A549 (cell line): Measurements from ENCODE around the gene NAB1. TPM values are rescaled to one million over a fixed set of nuclear protein-coding genes. Genes with fewer than 3 reads are reported as not detected.

Source experiments
- ATAC-seq, 2 experiments: fragments of 200-7000 bp in 1 of 2; fragments of >200 bp in 1 of 2; cut with Nextera tagmentation in 1 of 2; cut with Tn5 transposase in 1 of 2; 3 replicates each; pipeline versions ENCODE4 v1.8.0 to v1.9.1; 2018 to 2020; ENCODE audit warnings: mild to moderate bottlenecking in 1 of 2, moderate library complexity in 1 of 2
- CTCF ChIA-PET: fragments of 300-600 bp; sonication (Branson Sonifier 250); formaldehyde crosslinking; extraction: SDS; loops from one replicate; lab custom pipeline; 2021; ENCODE audit warnings: antibody characterized with exemption, inconsistent platforms; lab: Yijun Ruan, JAX
- POLR2A ChIA-PET: fragments of 350-600 bp; formaldehyde crosslinking; extraction: SDS; loops from one replicate; lab custom pipeline; 2021; ENCODE audit warnings: antibody characterized with exemption, inconsistent platforms; lab: Yijun Ruan, JAX
- DNase-seq, 2 experiments: peaks; one replicate each; pipeline versions ENCODE4 v3.0.0 to v3.0.0-alpha.2; 2011 to 2016; ENCODE audit warnings: low read depth in 1 of 2, low spot score in 1 of 2
- FAIRE-seq: peaks from 2 replicates; lab custom pipeline; 2011; peaks lifted over from hg19 to GRCh38; lab: Jason Lieb, UNC
- H3K27ac ChIP-seq, 2 experiments: fragments of >200 bp; sonication (Bioruptor Twin); formaldehyde crosslinking; 3 replicates each; pipeline ENCODE4 v1.5.1; 2016 to 2017
- H3K4me1 ChIP-seq: fragments of >200 bp; sonication (Bioruptor Twin); formaldehyde crosslinking; 3 replicates; pipeline ENCODE4 v1.6.1; 2016
- H3K4me2 ChIP-seq: fragments of >200 bp; sonication (Bioruptor Twin); formaldehyde crosslinking; 3 replicates; pipeline ENCODE4 v1.6.1; 2016
- H3K4me3 ChIP-seq: fragments of >200 bp; sonication (Bioruptor Twin); formaldehyde crosslinking; 3 replicates; pipeline ENCODE4 v1.5.1; 2016
- H3K9me3 ChIP-seq: fragments of >200 bp; sonication (Bioruptor Twin); formaldehyde crosslinking; 3 replicates; pipeline ENCODE4 v1.6.1; 2016
- BCL3 ChIP-seq: fragments of >200 bp; sonication (Bioruptor Twin); formaldehyde crosslinking; IDR thresholded peaks from 3 replicates; pipeline ENCODE4 v1.6.1; 2016
- BHLHE40 ChIP-seq: IDR thresholded peaks from 2 replicates; pipeline ENCODE4 v1.6.1; 2012; ENCODE audit warnings: low read depth, low read length, inconsistent platforms
- CBX8 ChIP-seq: fragments of 200-600 bp; sonication (generic); IDR thresholded peaks from 2 replicates; pipeline ENCODE4 v1.6.1; 2016
- CEBPB ChIP-seq, 2 experiments: fragments of >200 bp in 1 of 2; sonication (Bioruptor Twin) in 1 of 2; formaldehyde crosslinking in 1 of 2; IDR thresholded peaks; 2 replicates each; pipeline ENCODE4 v1.6.1; 2012 to 2016
- CHD4 ChIP-seq: fragments of 200-600 bp; sonication (generic); IDR thresholded peaks from 2 replicates; pipeline ENCODE4 v1.6.1; 2016; ENCODE audit warnings: antibody characterized with exemption, mild to moderate bottlenecking, borderline replicate concordance
- EP300 ChIP-seq, 2 experiments: fragments of >200 bp; sonication (Bioruptor Twin); formaldehyde crosslinking; IDR thresholded peaks; 2 replicates in 1 of 2; 3 replicates in 1 of 2; pipeline ENCODE4 v1.6.1; 2016 to 2017
- ESRRA ChIP-seq: fragments of 150-350 bp; IDR thresholded peaks from 2 replicates; pipeline ENCODE4 v1.6.1; 2014; ENCODE audit warnings: mild to moderate bottlenecking, low read length, borderline replicate concordance
- FOSB ChIP-seq: fragments of 250-450 bp; sonication (Bioruptor Pico); IDR thresholded peaks from 2 replicates; pipeline ENCODE4 v1.5.0; 2020; ENCODE audit warnings: mild to moderate bottlenecking, moderate library complexity
- GATA3 ChIP-seq: IDR thresholded peaks from 2 replicates; pipeline ENCODE4 v1.6.1; 2012; ENCODE audit warnings: borderline replicate concordance
- HDAC2 ChIP-seq: fragments of 200-600 bp; sonication (generic); IDR thresholded peaks from 2 replicates; pipeline ENCODE4 v1.6.1; 2016
- HMGXB4 ChIP-seq: fragments of 250-450 bp; sonication (Bioruptor Pico); IDR thresholded peaks from 2 replicates; pipeline ENCODE4 v1.5.0; 2021; ENCODE audit warnings: mild to moderate bottlenecking, moderate library complexity, borderline replicate concordance
- HOXB13 ChIP-seq: fragments of 250-450 bp; sonication (Bioruptor Pico); IDR thresholded peaks from 2 replicates; pipeline ENCODE4 v1.5.0; 2020; ENCODE audit warnings: low read depth, mild to moderate bottlenecking, moderate library complexity
- JUNB ChIP-seq: fragments of >200 bp; sonication (Bioruptor Twin); formaldehyde crosslinking; IDR thresholded peaks from 2 replicates; pipeline ENCODE4 v1.6.1; 2016
- KDM1A ChIP-seq: fragments of 200-600 bp; sonication (generic); IDR thresholded peaks from 2 replicates; pipeline ENCODE4 v1.6.1; 2016; ENCODE audit warnings: low read depth, mild to moderate bottlenecking
- MAZ ChIP-seq: fragments of 150-350 bp; IDR thresholded peaks from 2 replicates; pipeline ENCODE4 v1.6.1; 2014; ENCODE audit warnings: antibody characterized with exemption, low read depth, low read length, borderline replicate concordance
- MYC ChIP-seq: IDR thresholded peaks from 2 replicates; pipeline ENCODE4 v1.6.1; 2012; ENCODE audit warnings: mild to moderate bottlenecking, inconsistent platforms, low read length, improper control_type of control experiment, borderline replicate concordance
- NPAS2 ChIP-seq: fragments of 250-450 bp; sonication (Bioruptor Pico); IDR thresholded peaks from 2 replicates; pipeline ENCODE4 v1.8.0; 2022; ENCODE audit warnings: mild to moderate bottlenecking, moderate library complexity, borderline replicate concordance
- PHF8 ChIP-seq: fragments of 200-600 bp; sonication (generic); IDR thresholded peaks from 2 replicates; pipeline ENCODE4 v1.6.1; 2016; ENCODE audit warnings: low read depth, mild to moderate bottlenecking, antibody characterized with exemption, moderate library complexity, borderline replicate concordance
- POLR2A ChIP-seq: IDR thresholded peaks from 2 replicates; pipeline ENCODE4 v1.6.1; 2012; ENCODE audit warnings: mild to moderate bottlenecking, low read length
- RAD21 ChIP-seq, 2 experiments: fragments of >200 bp in 1 of 2; sonication (Bioruptor Twin) in 1 of 2; formaldehyde crosslinking in 1 of 2; IDR thresholded peaks in 1 of 2; conservative IDR thresholded peaks in 1 of 2; 2 replicates in 1 of 2; 3 replicates in 1 of 2; pipeline ENCODE4 v1.6.1; 2012 to 2018; ENCODE audit warnings: inconsistent platforms in 1 of 2
- RCOR1 ChIP-seq: fragments of 150-350 bp; IDR thresholded peaks from 2 replicates; pipeline ENCODE4 v1.6.1; 2014; ENCODE audit warnings: antibody characterized with exemption, low read length, low read depth
- REST ChIP-seq: fragments of 200-600 bp; sonication (generic); IDR thresholded peaks from 2 replicates; pipeline ENCODE4 v1.6.1; 2016; ENCODE audit warnings: antibody characterized with exemption, mild to moderate bottlenecking, moderate library complexity
- SMC3 ChIP-seq: fragments of >200 bp; sonication (Bioruptor Twin); formaldehyde crosslinking; IDR thresholded peaks from 3 replicates; pipeline ENCODE4 v1.6.1; 2018; ENCODE audit warnings: inconsistent platforms
- TFCP2L1 ChIP-seq: fragments of 250-450 bp; sonication (Bioruptor Pico); IDR thresholded peaks from 2 replicates; pipeline ENCODE4 v1.5.0; 2021; ENCODE audit warnings: mild to moderate bottlenecking
- ZC3H11A ChIP-seq: fragments of 450-650 bp; IDR thresholded peaks from 2 replicates; pipeline ENCODE4 v1.6.1; 2014; ENCODE audit warnings: antibody characterized with exemption, mild to moderate bottlenecking
- WGBS: methylation state at CpG from one replicate; pipeline ENCODE4 v1.1.6; 2017; ENCODE audit errors: missing lambda C conversion rate; 5-methylcytosine and 5-hydroxymethylcytosine counted together
- polyA plus RNA-seq, 4 experiments: library from polyadenylated mRNA; depleted of rRNA in 3 of 4; stranded (reverse); fragments of >200 nt; fragmentation: RNase III in 1 of 4; extraction: RNeasy Plus Mini Kit Qiagen cat#74134 plus additional on column Dnase treatment in 1 of 4; gene quantifications; 2 replicates in 3 of 4; 3 replicates in 1 of 4; pipeline ENCODE4 v1.2.3, GENCODE V29; 2011 to 2017
- TF ChIP-seq, protein P1 (sequence below): IDR thresholded peaks from 2 replicates; pipeline ENCODE4 v1.6.1; 2012
- TF ChIP-seq, protein P2 (sequence below): fragments of >200 bp; sonication (Bioruptor Twin); formaldehyde crosslinking; IDR thresholded peaks from 3 replicates; pipeline ENCODE4 v1.5.1; 2016

NAB1 gene
- polyA plus RNA-seq, 2 of the 4 experiments (the other 2 are of a cell fraction), result 37.6 to 67.3 TPM

DNA sequence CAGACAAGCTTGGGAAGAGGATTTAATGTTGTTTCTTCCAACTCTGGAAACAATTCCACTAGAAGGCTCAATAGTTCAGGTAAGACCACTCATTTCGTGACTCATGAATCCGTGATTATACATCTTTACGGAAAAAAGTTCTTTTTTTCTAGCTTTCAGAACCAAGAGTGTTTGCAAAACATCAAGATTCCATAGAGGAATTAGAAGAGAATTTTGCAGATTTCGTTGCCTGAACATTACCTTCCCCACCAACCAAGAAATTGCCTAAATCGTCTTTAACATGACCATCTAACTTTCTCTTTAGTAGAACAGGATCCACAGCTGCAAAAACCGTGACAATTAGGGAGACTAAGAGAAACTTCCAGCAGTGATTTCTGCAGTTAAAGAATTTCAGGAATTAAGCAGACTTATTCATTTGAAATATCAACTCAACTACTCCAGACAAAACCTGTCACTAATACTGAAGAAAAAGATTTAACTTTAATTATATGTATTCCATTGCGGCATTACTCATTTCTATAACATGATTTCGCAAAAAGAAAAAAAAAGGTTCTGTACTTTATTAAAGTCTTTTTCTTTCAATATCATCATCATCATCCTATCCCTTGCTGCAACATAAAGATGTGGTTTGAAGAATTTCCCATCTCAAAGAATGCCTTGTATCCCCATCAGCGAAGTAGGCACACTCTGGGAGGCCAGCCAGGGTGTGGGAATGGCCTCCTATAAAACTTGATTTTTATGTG lies 1.9 kb upstream of the NAB1 start:
- no peak for TF ChIP-seq FOSB (CRISPR knock-in tag)
- TF ChIP-seq MYC, result no peak
- no peak for TF ChIP-seq MAZ
- TF ChIP-seq, protein P1, sequence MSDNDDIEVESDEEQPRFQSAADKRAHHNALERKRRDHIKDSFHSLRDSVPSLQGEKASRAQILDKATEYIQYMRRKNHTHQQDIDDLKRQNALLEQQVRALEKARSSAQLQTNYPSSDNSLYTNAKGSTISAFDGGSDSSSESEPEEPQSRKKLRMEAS, result no peak
- TF ChIP-seq ESRRA, result no peak
- no peak for TF ChIP-seq HOXB13 (CRISPR knock-in tag)
- TF ChIP-seq POLR2A, result no peak
- no peak for TF ChIP-seq BHLHE40
- no peak for TF ChIP-seq REST
- ATAC-seq, result no peak
- CTCF ChIA-PET, result no interaction called here
- FAIRE-seq, result no peak
- no peak for DNase-seq
- Histone ChIP-seq H3K27ac (peak overlapping the region; percentile 91 to 99), H3K4me1 (peaks cover 57% of the 10 kb centered on the region), H3K9me3 (no peaks in the 10 kb centered on the region), H3K4me3 (peak overlapping the region; percentile 87), H3K4me2 (peak overlapping the region; percentile 94)
- POLR2A ChIA-PET, result interaction anchor here (0.9 kb wide), 1 partner anchor 10 kb away, joined by 4 read pairs; no protein-coding TSS in a partner anchor
- 48% methylated on average over 9 of the region's 9 CpGs for WGBS

GRCh38 chr2:190648289-190649034 lies 421 bp upstream of the NAB1 start:
- peak overlapping the region; percentile 91 to 99 for H3K27ac ChIP-seq
- ATAC-seq, result peak; percentile 87 to 89
- TF ChIP-seq HDAC2, result no peak
- TF ChIP-seq, protein P2, sequence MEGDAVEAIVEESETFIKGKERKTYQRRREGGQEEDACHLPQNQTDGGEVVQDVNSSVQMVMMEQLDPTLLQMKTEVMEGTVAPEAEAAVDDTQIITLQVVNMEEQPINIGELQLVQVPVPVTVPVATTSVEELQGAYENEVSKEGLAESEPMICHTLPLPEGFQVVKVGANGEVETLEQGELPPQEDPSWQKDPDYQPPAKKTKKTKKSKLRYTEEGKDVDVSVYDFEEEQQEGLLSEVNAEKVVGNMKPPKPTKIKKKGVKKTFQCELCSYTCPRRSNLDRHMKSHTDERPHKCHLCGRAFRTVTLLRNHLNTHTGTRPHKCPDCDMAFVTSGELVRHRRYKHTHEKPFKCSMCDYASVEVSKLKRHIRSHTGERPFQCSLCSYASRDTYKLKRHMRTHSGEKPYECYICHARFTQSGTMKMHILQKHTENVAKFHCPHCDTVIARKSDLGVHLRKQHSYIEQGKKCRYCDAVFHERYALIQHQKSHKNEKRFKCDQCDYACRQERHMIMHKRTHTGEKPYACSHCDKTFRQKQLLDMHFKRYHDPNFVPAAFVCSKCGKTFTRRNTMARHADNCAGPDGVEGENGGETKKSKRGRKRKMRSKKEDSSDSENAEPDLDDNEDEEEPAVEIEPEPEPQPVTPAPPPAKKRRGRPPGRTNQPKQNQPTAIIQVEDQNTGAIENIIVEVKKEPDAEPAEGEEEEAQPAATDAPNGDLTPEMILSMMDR, result no peak
- no peak for TF ChIP-seq NPAS2
- TF ChIP-seq EP300 (IDR thresholded peaks at IDR 0.05), result peak; percentile 33 to 43; a peak in 2 of 5 replicates
- TF ChIP-seq POLR2A, result peak; percentile 42
- TF ChIP-seq CBX8, result no peak
- TF ChIP-seq HMGXB4 (CRISPR knock-in tag), result no peak
- peak in 1 of 2 experiments; percentile 44; a peak in 1 of 4 replicates for TF ChIP-seq CEBPB (IDR thresholded peaks at IDR 0.05)
- TF ChIP-seq CHD4, result no peak
- TF ChIP-seq PHF8, result peak; percentile 72; the same call in 1 of the 2 replicates
- TF ChIP-seq SMC3, result no peak; the same call in 2 of the 3 replicates
- peak; percentile 51; the same call in 1 of the 3 replicates for TF ChIP-seq BCL3
- TF ChIP-seq MYC, result no peak; the same call in 1 of the 2 replicates
- TF ChIP-seq JUNB, result no peak
- no peak for TF ChIP-seq KDM1A
- TF ChIP-seq TFCP2L1 (CRISPR knock-in tag), result no peak
- TF ChIP-seq RAD21 (conservative IDR thresholded peaks at IDR 0.05 in 1 of 2, IDR thresholded peaks at IDR 0.05 in 1 of 2), result no peak; a peak in 2 of 5 replicates
- TF ChIP-seq ZC3H11A, result no peak
- TF ChIP-seq GATA3, result 0 out of 2 replicates have a peak, but pooled peaks have one; percentile 11
- TF ChIP-seq RCOR1, result no peak

More at GRCh38 chr2:190648289-190649034, 421 bp upstream of the NAB1 start:
- ChIA-PET POLR2A (interaction anchor here (0.7 to 1.1 kb wide), 5 partner anchors 10 to 191 kb away, joined by 3 to 12 read pairs (median 3); partner anchors contain the start of gene NEMP2), CTCF (interaction anchor here (0.9 kb wide), 1 partner anchor 23 kb away, joined by 3 read pairs; no protein-coding TSS in a partner anchor)
- H3K4me2 ChIP-seq, result peak overlapping the region; percentile 94
- FAIRE-seq (no peak), DNase-seq (peak; percentile 74 to 89)
- peak overlapping the region; percentile 87 for H3K4me3 ChIP-seq
- H3K4me1 ChIP-seq, result peaks cover 56% of the 10 kb centered on the region
- WGBS, result 2% methylated on average over 36 of the region's 78 CpGs
- no peaks in the 10 kb centered on the region for H3K9me3 ChIP-seq
